Neural cell (in vitro differentiated cells): ENCODE results near the gene CDH5. TPM values are rescaled to one million over a fixed set of nuclear protein-coding genes. Genes with fewer than 3 reads are reported as not detected.

Experiments
- H2AFZ ChIP-seq: fragments of 200-600, 300-800 bp; sonication (generic), shearing (Covaris generic); 2 replicates; pipeline ENCODE4 v1.6.0; 2014; ENCODE audit warnings: low read depth, mild to moderate bottlenecking, antibody characterized with exemption, low read length, moderate library complexity
- H3F3A ChIP-seq: fragments of 200-600 bp; shearing (Covaris generic); 2 replicates; pipeline ENCODE4 v1.6.1; 2016; ENCODE audit warnings: mild to moderate bottlenecking, moderate library complexity, mixed read lengths, antibody characterized with exemption, low read length; ENCODE audit not compliant: insufficient read depth, poor library complexity, severe bottlenecking
- H3K27ac ChIP-seq: fragments of 200-600, 300-800 bp; sonication (generic), shearing (Covaris generic); 2 replicates; pipeline ENCODE4 v1.5.1; 2014; ENCODE audit warnings: mild to moderate bottlenecking, low read length, moderate library complexity
- H3K27me3 ChIP-seq: fragments of 300-800, 200-600 bp; sonication (generic), shearing (Covaris generic); 2 replicates; pipeline ENCODE4 v1.6.0; 2014; ENCODE audit warnings: mild to moderate bottlenecking, low read depth, low read length, moderate library complexity; ENCODE audit not compliant: insufficient read depth
- H3K36me3 ChIP-seq: fragments of 300-800, 200-600 bp; sonication (generic), shearing (Covaris generic); 2 replicates; pipeline ENCODE4 v1.5.1; 2014; ENCODE audit warnings: mild to moderate bottlenecking, antibody characterized with exemption, low read length, moderate library complexity; ENCODE audit not compliant: insufficient read depth
- H3K4me2 ChIP-seq: fragments of 300-800, 200-600 bp; sonication (generic), shearing (Covaris generic); 2 replicates; pipeline ENCODE4 v1.6.0; 2014; ENCODE audit warnings: mild to moderate bottlenecking, low read length
- H3K4me3 ChIP-seq: fragments of 300-800, 200-600 bp; sonication (generic), shearing (Covaris generic); 2 replicates; pipeline ENCODE4 v1.5.1; 2014; ENCODE audit warnings: mild to moderate bottlenecking, low read length, moderate library complexity
- H3K79me2 ChIP-seq: fragments of 200-600 bp; shearing (Covaris generic); replicated peaks from 2 replicates; pipeline ENCODE4 v1.6.0; 2014; ENCODE audit warnings: mild to moderate bottlenecking, low read length, moderate library complexity; ENCODE audit not compliant: insufficient read depth
- H3K9ac ChIP-seq: fragments of 300-800, 200-600 bp; sonication (generic), shearing (Covaris generic); 2 replicates; pipeline ENCODE4 v1.6.1; 2016; ENCODE audit warnings: mild to moderate bottlenecking, low read length, mixed read lengths
- H3K9me2 ChIP-seq: fragments of 200-600 bp; shearing (Covaris generic); 2 replicates; pipeline ENCODE4 v1.6.1; 2016; ENCODE audit warnings: mild to moderate bottlenecking, low read length, mixed read lengths; ENCODE audit not compliant: insufficient read depth
- H3K9me3 ChIP-seq: fragments of 200-600, 300-800 bp; sonication (generic), shearing (Covaris generic); 2 replicates; pipeline ENCODE4 v1.6.1; 2016; ENCODE audit warnings: mild to moderate bottlenecking, mixed run types, low read length, moderate library complexity, mixed read lengths
- H4K20me1 ChIP-seq: fragments of 200-600 bp; shearing (Covaris generic); 2 replicates; pipeline ENCODE4 v1.6.1; 2016; ENCODE audit warnings: mild to moderate bottlenecking, mixed run types; ENCODE audit not compliant: insufficient read depth
- CTCF ChIP-seq: fragments of 450-650 bp; IDR thresholded peaks from 2 replicates; pipeline ENCODE4 v1.5.1; 2014; ENCODE audit warnings: antibody characterized with exemption, mild to moderate bottlenecking, moderate library complexity; ENCODE audit not compliant: poor library complexity, severe bottlenecking
- EP300 ChIP-seq: fragments of 450-650 bp; conservative IDR thresholded peaks from 2 replicates; pipeline ENCODE4 v1.6.1; 2014; ENCODE audit warnings: antibody characterized with exemption, mild to moderate bottlenecking, moderate library complexity; ENCODE audit not compliant: poor library complexity, severe bottlenecking
- EZH2 ChIP-seq: fragments of 200-600, 300-800 bp; shearing (Covaris generic), sonication (generic); IDR thresholded peaks from 2 replicates; pipeline ENCODE4 v1.6.1; 2014; ENCODE audit warnings: antibody characterized with exemption, low read length, borderline replicate concordance, mild to moderate bottlenecking; ENCODE audit not compliant: insufficient read depth, poor library complexity, severe bottlenecking
- MXI1 ChIP-seq: fragments of 450-650 bp; conservative IDR thresholded peaks from 2 replicates; pipeline ENCODE4 v1.6.1; 2014; ENCODE audit warnings: antibody characterized with exemption, mild to moderate bottlenecking; ENCODE audit not compliant: poor library complexity, severe bottlenecking
- POLR2AphosphoS5 ChIP-seq: IDR thresholded peaks from 2 replicates; pipeline ENCODE4 v1.6.1; 2012
- RAD21 ChIP-seq: fragments of 450-650 bp; conservative IDR thresholded peaks from 2 replicates; pipeline ENCODE4 v1.6.1; 2014; ENCODE audit warnings: antibody characterized with exemption, mild to moderate bottlenecking, moderate library complexity
- REST ChIP-seq: IDR thresholded peaks from 2 replicates; pipeline ENCODE4 v1.6.1; 2012; ENCODE audit warnings: borderline replicate concordance
- SMC3 ChIP-seq: fragments of 450-650 bp; conservative IDR thresholded peaks from 2 replicates; pipeline ENCODE4 v1.6.1; 2014; ENCODE audit warnings: antibody characterized with exemption, mild to moderate bottlenecking, moderate library complexity; ENCODE audit not compliant: poor library complexity
- TAF1 ChIP-seq: IDR thresholded peaks from 2 replicates; pipeline ENCODE4 v1.6.1; 2012; ENCODE audit warnings: low read depth
- polyA plus RNA-seq: library from polyadenylated mRNA; depleted of rRNA; stranded (reverse); fragments of >200 nt; gene quantifications from 2 replicates; pipeline ENCODE4 v1.2.3, GENCODE V29; 2014

Gene CDH5
- polyA plus RNA-seq, 1 donor from 2014 or later, result not detected

- no peaks in the 10 kb centered on the region for H4K20me1 ChIP-seq
- no peaks in the 10 kb centered on the region for H3F3A ChIP-seq
- H3K36me3 ChIP-seq, result no peaks in the 10 kb centered on the region
- no peaks in the 10 kb centered on the region for H3K79me2 ChIP-seq
- H3K27me3 ChIP-seq, result no peaks in the 10 kb centered on the region
- TF ChIP-seq POLR2AphosphoS5 (no peak), RAD21 (no peak), SMC3 (no peak), EP300 (no peak), CTCF (no peak), REST (no peak), EZH2 (no peak), TAF1 (no peak), MXI1 (no peak)
- H3K4me2 ChIP-seq, result no peak overlapping the region
- no peaks in the 10 kb centered on the region for H3K9me3 ChIP-seq
- H3K9me2 ChIP-seq, result no peaks in the 10 kb centered on the region
- no peak overlapping the region for H2AFZ ChIP-seq
- H3K4me3 ChIP-seq, result no peak overlapping the region
- H3K27ac ChIP-seq, result no peak overlapping the region
- H3K9ac ChIP-seq, result no peak overlapping the region
Measured at GRCh38 chr16:66388350-66389139, 22.1 kb downstream of the CDH5 start.

- H3K4me2 ChIP-seq, result no peak overlapping the region
- no peak for TF ChIP-seq CTCF
- TF ChIP-seq EZH2, result no peak
- no peak for TF ChIP-seq EP300
- no peak for TF ChIP-seq TAF1
- TF ChIP-seq REST, result no peak
- no peak for TF ChIP-seq POLR2AphosphoS5
- TF ChIP-seq MXI1, result no peak
- no peak for TF ChIP-seq RAD21
- TF ChIP-seq SMC3, result no peak
- H3K9ac ChIP-seq, result no peak overlapping the region
- no peaks in the 10 kb centered on the region for H3F3A ChIP-seq
- H3K27me3 ChIP-seq, result no peaks in the 10 kb centered on the region
- no peaks in the 10 kb centered on the region for H3K9me2 ChIP-seq
- H3K36me3 ChIP-seq, result no peaks in the 10 kb centered on the region
- H2AFZ ChIP-seq, result no peak overlapping the region
- no peaks in the 10 kb centered on the region for H3K9me3 ChIP-seq
- no peaks in the 10 kb centered on the region for H3K79me2 ChIP-seq
- H4K20me1 ChIP-seq, result no peaks in the 10 kb centered on the region
- H3K4me3 ChIP-seq, result no peak overlapping the region
- no peak overlapping the region for H3K27ac ChIP-seq
Measured at GRCh38 chr16:66389256-66390176, 23.0 kb downstream of the CDH5 start.
